ENCODE results near the gene GPR78. TPM values are rescaled to one million over a fixed set of nuclear protein-coding genes. Genes with fewer than 3 reads are reported as not detected.

GPR78 gene, protein sequence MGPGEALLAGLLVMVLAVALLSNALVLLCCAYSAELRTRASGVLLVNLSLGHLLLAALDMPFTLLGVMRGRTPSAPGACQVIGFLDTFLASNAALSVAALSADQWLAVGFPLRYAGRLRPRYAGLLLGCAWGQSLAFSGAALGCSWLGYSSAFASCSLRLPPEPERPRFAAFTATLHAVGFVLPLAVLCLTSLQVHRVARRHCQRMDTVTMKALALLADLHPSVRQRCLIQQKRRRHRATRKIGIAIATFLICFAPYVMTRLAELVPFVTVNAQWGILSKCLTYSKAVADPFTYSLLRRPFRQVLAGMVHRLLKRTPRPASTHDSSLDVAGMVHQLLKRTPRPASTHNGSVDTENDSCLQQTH
- 0.63 and 1.1 TPM in 2 replicates for total RNA-seq

GRCh38 chr4:8580321-8581093 is at the start of gene GPR78:
TSS of gene GPR78 (plus strand) at chr4:8580392. CDS start at chr4:8580983, 591 bp downstream.

DNA sequence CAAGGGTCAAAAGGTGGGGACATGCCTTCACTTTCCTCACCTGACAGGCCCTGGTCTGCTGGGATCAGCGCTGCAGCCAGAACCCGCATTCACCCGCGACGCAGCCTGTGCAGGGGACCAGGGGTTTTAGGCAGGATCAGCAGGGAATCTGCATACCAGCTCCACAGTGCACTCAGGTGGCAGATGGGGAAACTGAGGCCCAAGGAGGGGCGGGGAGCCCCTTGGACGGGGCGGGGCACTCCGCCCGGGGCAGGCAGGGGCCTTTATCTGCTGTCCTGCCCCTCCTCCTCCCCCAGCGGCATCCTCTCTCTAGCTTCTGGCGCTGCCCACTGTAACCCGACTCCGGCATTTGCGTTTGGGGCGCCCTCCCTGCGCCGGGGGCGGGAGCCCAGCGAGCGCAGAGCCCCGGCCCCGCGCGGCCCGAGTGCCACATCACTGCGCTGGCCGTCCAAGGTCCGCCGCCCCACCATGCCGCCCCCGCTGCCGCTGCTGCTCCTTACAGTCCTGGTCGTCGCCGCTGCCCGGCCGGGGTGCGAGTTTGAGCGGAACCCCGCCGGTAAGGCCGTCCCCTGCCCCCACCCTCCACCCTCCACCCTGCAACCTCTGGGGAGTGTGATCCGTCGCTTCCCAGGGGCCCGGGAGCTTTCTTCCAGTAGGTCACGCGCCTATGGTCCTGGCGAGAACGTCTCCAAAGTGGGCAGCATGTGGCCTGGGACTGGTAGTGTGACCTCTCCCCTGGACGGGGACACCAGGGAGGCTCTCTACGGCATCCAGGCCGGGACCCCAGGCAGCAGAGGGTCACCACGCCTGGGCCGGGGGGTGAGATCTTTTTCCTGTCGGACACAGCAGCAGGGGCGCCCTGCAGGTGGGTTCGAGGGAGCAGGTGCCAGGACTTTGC is 12.4 kb downstream of the GPR78 start, which contains the start of gene CPZ:
TSS of gene CPZ (plus strand) at position 400 of the 898 bp plus-strand sequence. CDS start at position 469, 69 bp downstream.

Other genes starting within 250 kb of the GPR78 start
- gene ACOX3, start 139.7 kb upstream of the GPR78 start, total RNA-seq: 24.6 and 26.0 TPM in 2 replicates
- 7.3 and 8.4 TPM in 2 replicates for gene TRMT44, start 139.6 kb upstream of the GPR78 start, total RNA-seq
- 6.8 and 12.2 TPM in 2 replicates for gene CPZ, start 12.4 kb downstream of the GPR78 start, total RNA-seq

Data from bronchial smooth muscle cell (primary cell).